Measurements from ENCODE around the gene KANTR. TPM values are rescaled to one million over a fixed set of nuclear protein-coding genes. Genes with fewer than 3 reads are reported as not detected.

KANTR gene
- total RNA-seq, 4 donors from 2014 or later = 15.5 to 41.5 (median 21.8) TPM

DNA sequence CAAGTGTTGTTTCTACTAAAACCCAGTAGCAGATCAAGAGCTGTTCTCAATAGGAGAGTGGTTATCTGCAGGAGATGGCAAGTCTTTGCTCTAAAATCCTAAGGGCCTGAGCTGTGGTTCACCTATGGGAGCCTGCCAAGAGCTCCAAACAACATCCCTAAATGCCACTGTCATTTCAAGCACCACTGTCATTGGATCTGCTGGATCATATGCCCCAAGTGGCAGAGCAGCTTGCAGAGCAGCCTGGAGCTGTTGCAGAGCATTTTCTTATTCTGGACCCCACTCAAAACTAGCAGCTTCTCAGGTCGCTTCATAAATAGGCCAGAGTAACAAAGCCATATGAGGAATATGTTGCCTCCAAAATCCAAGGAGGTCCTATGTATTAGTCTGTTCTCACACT, 59.6 kb downstream of the KANTR start:
- TF ChIP-seq POLR2A (IDR thresholded peaks at IDR 0.05) = no peak
- TF ChIP-seq, protein P1, sequence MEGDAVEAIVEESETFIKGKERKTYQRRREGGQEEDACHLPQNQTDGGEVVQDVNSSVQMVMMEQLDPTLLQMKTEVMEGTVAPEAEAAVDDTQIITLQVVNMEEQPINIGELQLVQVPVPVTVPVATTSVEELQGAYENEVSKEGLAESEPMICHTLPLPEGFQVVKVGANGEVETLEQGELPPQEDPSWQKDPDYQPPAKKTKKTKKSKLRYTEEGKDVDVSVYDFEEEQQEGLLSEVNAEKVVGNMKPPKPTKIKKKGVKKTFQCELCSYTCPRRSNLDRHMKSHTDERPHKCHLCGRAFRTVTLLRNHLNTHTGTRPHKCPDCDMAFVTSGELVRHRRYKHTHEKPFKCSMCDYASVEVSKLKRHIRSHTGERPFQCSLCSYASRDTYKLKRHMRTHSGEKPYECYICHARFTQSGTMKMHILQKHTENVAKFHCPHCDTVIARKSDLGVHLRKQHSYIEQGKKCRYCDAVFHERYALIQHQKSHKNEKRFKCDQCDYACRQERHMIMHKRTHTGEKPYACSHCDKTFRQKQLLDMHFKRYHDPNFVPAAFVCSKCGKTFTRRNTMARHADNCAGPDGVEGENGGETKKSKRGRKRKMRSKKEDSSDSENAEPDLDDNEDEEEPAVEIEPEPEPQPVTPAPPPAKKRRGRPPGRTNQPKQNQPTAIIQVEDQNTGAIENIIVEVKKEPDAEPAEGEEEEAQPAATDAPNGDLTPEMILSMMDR (IDR thresholded peaks at IDR 0.05) = no peak
- no peaks in the 10 kb centered on the region for H3K4me1 ChIP-seq
- no peak for DNase-seq
- 86 to 100% methylated on average over 1 of the region's 1 CpG for WGBS, 2 donors
- H3K9me3 ChIP-seq = no peaks in the 10 kb centered on the region
- no peak overlapping the region for H3K4me3 ChIP-seq (replicated peaks in 1 of 3)
- intact Hi-C loops (cut with DNase I) = no loop called here
- H3K27ac ChIP-seq = no peak overlapping the region
- H3K36me3 ChIP-seq = no peaks in the 10 kb centered on the region
- no peaks in the 10 kb centered on the region for H3K27me3 ChIP-seq

DNA sequence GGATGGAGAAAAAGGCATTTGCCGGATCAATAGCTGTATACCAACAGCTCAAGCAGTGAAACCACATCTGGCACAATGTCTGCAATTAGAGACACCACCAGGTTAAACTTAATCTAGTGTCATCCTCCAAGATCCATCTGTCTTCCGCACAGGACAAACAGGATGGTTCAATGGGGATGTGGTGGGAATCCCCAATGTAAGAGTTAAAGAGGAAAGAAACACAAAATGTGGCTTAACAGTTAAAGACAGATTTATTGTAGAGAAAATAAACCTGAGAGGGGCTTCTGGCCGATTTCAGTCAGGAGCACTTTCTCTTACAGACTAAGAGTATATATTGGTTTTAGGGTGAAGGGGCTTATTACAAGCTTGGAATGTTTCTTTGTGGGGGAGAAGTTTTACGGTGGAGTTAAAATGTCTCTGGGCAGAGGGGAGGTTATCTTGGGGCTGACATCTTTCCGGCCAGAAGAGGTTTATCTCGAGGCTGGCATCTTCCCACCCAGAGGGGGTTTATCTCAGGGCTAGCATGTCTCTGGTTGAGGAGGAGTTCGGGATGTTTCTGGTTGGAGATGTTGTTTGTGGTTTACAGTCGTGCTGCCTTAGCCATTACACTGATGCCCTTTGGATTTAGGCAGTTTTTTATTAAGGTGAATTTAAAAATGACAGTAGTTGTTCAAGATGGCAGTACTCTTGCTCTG, 61.7 kb downstream of the KANTR start:
- 92 to 99% methylated on average over 6 to 8 of the region's 8 CpGs for WGBS, 2 donors
- H3K36me3 ChIP-seq = no peaks in the 10 kb centered on the region
- no peak overlapping the region for H3K27ac ChIP-seq
- no peak overlapping the region for H3K4me3 ChIP-seq (replicated peaks in 1 of 3)
- DNase-seq = no peak
- no peaks in the 10 kb centered on the region for H3K27me3 ChIP-seq
- intact Hi-C loops (cut with DNase I) = no loop called here
- H3K4me1 ChIP-seq = no peaks in the 10 kb centered on the region
- H3K9me3 ChIP-seq = no peaks in the 10 kb centered on the region
- TF ChIP-seq POLR2A (IDR thresholded peaks at IDR 0.05) = no peak
- TF ChIP-seq, protein P1 (IDR thresholded peaks at IDR 0.05) = no peak

- intact Hi-C loops (cut with DNase I) = no loop called here
- H3K36me3 ChIP-seq = no peaks in the 10 kb centered on the region
- no peak overlapping the region for H3K4me3 ChIP-seq (replicated peaks in 1 of 3)
- WGBS, 2 donors = 93 to 94% methylated on average over 2 of the region's 2 CpGs
- H3K9me3 ChIP-seq = no peaks in the 10 kb centered on the region
- H3K27me3 ChIP-seq = no peaks in the 10 kb centered on the region
- TF ChIP-seq, protein P1 (IDR thresholded peaks at IDR 0.05) = no peak
- no peak for TF ChIP-seq POLR2A (IDR thresholded peaks at IDR 0.05)
- no peak overlapping the region for H3K27ac ChIP-seq
- no peaks in the 10 kb centered on the region for H3K4me1 ChIP-seq
- no peak for DNase-seq
Measured at GRCh38 chrX:53156207-53156596, 62.3 kb downstream of the KANTR start.

DNA sequence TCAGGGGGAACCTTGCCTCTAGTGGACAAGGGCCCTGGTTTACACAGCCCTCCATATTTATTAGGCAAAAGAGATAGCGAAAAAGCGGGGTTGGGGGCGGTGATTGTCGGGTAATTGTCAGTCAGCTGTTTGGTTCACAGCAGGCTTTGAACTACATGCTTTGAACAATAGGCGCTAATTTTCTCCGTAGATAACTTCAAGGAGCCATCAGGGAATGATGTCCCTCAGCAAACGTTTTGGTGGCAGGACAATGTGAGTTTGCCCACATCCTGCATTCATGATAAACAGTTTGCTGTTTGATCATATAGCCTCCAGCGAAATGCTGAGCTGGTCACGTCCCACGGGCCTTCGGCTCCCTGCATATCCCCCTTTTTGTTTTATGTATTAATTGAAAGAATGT, 65.2 kb downstream of the KANTR start:
- intact Hi-C loops (cut with DNase I) = no loop called here
- H3K4me3 ChIP-seq (replicated peaks in 1 of 3) = no peak overlapping the region
- no peaks in the 10 kb centered on the region for H3K4me1 ChIP-seq
- no peaks in the 10 kb centered on the region for H3K27me3 ChIP-seq
- H3K27ac ChIP-seq = no peak overlapping the region
- TF ChIP-seq, protein P1 (IDR thresholded peaks at IDR 0.05) = no peak
- TF ChIP-seq POLR2A (IDR thresholded peaks at IDR 0.05) = no peak
- no peaks in the 10 kb centered on the region for H3K36me3 ChIP-seq
- no peak for DNase-seq
- 85 to 91% methylated on average over 11 of the region's 11 CpGs for WGBS, 2 donors
- H3K9me3 ChIP-seq = no peaks in the 10 kb centered on the region

DNA sequence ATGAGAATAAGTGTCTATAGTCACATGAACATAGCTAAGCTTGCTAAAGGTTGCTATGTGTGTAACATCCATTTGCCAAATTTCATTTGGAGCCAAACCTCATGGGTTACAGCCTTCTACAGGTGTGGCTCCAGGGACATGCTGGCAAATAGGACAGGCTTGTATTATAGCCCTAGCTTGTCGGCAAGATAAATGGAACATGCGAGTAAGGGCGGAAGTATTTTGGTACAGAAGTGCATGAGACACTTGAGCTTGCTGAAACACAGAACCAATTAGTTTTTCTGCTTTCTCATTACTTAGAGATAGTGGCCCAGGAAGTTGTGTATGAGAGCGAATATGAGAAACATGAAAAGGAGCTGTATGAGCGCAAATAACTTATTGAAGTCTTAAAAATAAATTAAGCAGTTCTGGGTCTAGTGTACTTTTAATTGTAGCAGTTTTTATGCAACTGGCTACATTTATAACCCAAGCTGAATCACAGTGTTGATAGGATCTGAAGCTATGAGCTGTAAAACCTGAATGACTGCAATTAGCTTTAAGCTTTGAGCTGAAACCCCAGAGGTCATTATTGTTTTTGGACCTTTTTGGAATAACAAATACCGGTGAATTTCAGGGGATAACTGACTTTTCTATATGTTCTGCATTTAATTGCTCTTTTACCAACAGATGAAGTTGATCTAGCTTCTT, 66.5 kb downstream of the KANTR start:
- Histone ChIP-seq H3K36me3 (no peaks in the 10 kb centered on the region), H3K9me3 (no peaks in the 10 kb centered on the region), H3K4me3 (replicated peaks in 1 of 3) (no peak overlapping the region), H3K27me3 (no peaks in the 10 kb centered on the region), H3K4me1 (no peaks in the 10 kb centered on the region), H3K27ac (no peak overlapping the region)
- no peak for TF ChIP-seq POLR2A (IDR thresholded peaks at IDR 0.05)
- TF ChIP-seq, protein P1 (IDR thresholded peaks at IDR 0.05) = no peak
- DNase-seq = no peak
- 68 to 83% methylated on average over 6 of the region's 6 CpGs for WGBS, 2 donors
- intact Hi-C loops (cut with DNase I) = no loop called here
